DMS 273 (cell line): Measurements from ENCODE around the gene MAGEF1.

ENCODE experiments used
- DNase-seq: peaks from one replicate; lab custom pipeline; 2025; ENCODE audit not compliant: unreplicated experiment; lab: John Stamatoyannopoulos, UW

The MAGEF1 gene

DNA sequence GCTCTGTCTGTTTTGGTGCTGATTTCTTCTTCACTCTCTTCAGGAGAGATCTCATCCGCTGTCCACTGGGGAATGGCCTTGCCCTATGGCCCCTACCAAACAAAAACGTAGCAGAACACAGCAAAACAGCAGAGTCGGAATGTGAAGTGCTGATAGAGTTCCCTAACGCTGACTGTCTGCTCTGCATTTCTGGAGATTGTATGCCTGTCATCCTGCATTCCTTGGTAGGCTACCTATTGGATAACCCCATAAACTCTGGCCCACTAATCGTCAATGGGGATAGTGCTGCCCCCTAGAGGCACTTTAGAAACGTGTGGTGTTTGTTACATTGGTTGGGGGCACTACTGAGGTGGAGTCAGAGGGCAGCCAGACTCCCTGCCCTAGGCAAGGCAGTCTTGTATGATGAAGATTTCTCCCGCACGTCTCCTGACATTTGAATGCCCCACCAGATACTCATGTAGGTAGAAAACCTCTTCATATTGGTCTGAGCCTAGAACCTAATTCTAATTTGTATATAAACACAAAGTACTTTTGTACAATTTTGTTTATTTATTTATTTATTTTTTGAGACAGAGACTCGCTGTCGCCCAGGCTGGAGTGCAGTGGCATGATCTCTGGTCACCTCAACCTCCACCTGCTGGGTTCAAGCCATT, 15.6 kb upstream of the MAGEF1 start:
- DNase-seq, result peak; percentile 91

- DNase-seq, result no peak
These were observed 14.6 kb upstream of the MAGEF1 start for GRCh38 chr3:184726497-184726896.

- no peak for DNase-seq
These were observed 13.4 kb upstream of the MAGEF1 start for GRCh38 chr3:184725176-184725719.

- DNase-seq, result no peak
These were observed 12.8 kb upstream of the MAGEF1 start for GRCh38 chr3:184724699-184725098.

GRCh38 chr3:184719709-184720108, 7.8 kb upstream of the MAGEF1 start:
- no peak for DNase-seq

DNA sequence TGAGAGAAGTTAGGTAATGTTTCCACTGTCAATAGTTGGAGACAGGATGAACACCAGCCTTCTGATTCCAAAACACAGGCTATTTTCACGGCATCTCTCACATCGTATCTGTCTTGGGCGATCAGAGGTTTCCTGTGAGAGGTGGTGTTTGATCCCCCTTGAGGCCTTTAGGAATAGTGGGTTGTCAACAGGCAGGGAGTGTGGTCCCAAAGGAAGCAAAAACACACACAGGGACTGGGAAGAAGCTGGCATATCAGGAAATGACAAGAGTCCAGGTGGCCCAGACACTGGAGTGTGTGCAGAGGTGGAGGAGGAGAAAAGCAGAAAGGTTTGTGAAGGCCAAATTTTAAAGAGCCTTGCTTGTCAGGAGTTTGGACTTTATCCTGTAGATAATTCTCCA, 6.6 kb upstream of the MAGEF1 start:
- DNase-seq, result no peak

DNA sequence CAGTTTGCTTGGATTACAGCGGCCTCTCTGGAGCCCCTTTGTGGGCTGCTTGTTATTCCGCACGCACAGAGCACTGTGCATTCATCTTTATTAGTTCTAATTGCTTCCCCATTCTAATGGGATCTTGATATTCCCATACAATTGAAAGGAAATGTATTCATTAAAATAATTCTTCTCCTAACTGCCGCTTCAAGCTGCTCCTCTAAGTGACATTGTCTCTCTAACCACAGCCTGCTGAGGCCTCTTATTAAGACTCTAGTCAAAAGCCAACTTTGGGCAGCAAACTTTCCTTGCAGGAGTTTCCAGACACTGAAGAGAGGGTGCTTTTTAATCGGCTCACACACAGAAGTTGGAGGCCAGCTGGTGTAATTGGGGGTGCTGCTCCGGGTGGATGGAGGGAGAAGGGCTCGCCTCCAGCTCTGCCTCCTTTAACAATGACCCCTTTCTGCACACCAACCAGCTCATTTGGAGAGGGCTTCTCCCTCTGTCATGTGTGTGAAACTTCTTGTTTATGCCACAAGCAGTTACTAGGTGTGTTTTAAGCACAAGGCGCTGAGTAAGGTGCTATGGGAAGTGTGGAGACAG, 5.6 kb upstream of the MAGEF1 start:
- peak; percentile 29 for DNase-seq

DNA sequence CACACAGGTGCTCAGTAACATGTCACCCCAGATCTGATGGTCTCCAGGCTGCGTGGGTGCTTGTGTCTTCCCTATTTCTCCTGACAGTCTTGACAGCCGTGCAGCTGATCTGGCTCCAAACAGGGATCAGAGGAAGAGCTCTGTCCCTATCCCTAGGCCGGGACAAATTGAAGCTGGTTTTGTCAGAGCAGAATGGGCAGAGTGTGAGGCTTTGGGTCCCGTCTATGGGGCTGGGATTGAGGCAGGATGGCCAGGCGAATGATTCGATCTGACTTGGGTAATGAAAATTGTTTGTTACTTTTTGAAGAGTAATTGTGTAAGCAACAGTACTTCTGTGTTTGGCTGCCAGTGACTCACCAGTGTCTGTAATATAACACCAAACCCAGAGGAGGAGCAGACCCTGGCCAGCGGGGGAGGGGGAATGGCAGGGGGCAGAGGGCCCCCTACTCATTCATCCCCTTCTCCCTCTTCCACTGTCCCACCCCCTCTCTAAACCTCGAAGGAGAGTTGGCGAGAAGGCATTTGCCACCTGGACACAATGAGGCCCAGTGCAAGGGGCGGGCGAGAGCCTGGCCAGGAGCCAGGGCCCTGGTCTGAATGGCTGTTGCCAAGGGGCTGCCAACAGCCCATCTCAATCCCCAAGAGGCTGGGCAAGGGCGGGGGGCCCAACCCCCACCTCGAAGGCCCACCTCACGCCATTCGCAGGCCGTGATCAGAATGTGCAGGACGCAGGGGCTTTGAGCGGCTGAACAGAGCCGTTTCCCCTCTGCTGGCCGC, 4.9 kb upstream of the MAGEF1 start:
- peak; percentile 76 for DNase-seq

GRCh38 chr3:184715943-184716621, 4.2 kb upstream of the MAGEF1 start:
- no peak for DNase-seq

- DNase-seq, result no peak
These were observed 1.7 kb upstream of the MAGEF1 start for GRCh38 chr3:184713521-184713920.

DNA sequence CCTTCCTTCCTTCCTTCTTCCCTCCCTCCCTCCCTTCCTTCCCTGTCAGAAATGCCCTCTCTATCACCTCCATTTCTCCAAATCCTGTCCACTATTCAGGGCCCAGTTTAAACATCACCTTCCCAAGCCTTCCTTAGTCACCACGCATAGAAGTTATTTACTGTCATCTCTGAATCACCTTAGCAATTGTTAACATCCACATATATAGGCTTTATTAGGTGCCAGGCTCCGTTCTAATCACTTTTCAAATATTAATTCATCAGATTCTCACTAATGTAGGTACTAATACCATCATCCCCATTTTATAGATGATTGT, 1.1 kb upstream of the MAGEF1 start:
- no peak for DNase-seq

DNA sequence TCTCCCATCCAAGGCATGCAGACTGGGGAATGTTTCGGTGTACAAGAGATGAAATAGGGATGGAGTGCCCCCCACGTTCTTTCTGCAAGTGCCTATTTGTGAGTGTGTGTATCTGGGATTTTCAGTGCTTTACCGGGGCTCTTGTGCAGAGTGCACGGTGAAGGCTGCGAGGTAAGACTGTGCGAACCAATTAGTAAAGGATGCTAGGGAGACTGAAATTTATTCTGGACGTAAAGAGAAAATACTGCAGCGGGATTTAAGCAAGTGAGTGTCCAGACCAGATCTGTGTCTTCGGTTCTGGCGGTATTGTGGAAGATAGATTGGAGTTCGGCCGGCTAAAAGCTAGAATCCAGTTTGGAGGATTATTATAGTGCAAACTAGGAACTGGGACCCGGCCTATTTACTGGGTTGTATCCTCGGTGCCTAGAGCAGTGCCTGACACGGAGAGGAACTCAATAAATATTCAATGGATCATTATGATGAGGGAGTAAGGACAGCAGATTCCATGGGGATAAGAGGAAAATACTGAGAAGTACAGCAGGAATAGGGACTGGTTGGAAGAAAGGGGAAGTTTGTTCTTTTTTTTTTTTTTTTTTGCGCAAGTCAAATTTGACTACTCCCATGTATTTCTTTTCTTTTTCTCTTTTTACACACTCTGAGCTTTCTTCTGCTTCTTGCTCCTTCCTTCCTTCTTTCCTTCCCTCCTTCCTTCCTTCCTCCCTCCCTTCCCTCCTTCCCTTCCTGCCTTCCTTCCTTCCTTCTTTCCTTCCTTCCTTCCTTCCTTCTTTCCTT, 580 bp upstream of the MAGEF1 start:
- DNase-seq, result no peak

DNA sequence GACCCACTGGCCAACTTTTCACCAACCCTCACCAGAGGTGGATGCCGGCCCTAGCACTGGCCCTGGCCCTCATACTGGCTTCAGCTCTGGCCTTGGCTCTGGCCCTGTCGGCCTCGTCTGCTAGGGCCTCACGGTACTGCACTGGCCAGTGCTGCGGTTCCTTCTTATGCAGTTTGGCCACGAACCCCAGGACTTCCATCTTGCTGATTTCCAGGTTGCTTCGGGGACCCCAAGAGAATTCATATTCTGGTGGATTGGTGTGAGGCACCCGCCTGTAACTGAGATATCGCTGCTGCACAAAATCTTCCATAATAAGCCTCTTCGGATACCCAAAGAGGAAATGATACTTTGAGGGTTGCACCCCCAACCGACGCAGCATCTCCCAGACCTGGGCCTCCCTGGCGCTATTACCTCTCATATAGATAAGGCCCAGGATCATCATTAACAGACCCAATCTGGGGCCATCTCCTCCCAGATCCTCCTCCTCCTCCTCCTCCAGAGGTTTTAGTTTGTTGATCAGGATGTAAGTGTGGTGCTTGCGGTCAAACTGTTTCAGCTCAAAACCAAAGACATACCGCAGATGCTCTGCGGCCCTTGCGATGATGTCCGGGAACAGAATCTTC, 883 bp downstream of the MAGEF1 start:
- peak; percentile 66 for DNase-seq

GRCh38 chr3:184703657-184704056, 8.2 kb downstream of the MAGEF1 start:
- DNase-seq, result no peak

GRCh38 chr3:184700759-184701158, 11.1 kb downstream of the MAGEF1 start:
- no peak for DNase-seq

DNA sequence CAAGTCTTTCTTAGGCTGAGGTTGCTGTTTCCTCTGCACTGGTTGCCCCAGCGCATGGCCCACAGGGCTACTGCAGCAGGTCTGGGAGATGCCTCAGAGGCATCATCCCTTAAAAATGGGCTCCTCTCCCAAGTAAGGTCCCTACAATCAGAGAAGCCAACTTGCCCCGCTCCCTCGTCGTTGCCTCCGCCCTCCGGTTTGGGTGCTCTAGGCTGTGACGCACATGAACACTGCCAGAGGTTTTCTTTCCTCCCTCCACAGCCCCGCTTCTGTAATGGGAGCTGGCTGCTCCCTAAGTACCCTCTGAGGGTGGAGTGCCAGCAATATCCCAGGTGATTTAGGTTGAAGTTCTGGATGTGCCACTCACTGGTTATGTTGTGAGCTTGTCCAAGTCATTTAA, 14.0 kb downstream of the MAGEF1 start:
- no peak for DNase-seq

- no peak for DNase-seq
These were observed 15.2 kb downstream of the MAGEF1 start for GRCh38 chr3:184696697-184697096.

DNA sequence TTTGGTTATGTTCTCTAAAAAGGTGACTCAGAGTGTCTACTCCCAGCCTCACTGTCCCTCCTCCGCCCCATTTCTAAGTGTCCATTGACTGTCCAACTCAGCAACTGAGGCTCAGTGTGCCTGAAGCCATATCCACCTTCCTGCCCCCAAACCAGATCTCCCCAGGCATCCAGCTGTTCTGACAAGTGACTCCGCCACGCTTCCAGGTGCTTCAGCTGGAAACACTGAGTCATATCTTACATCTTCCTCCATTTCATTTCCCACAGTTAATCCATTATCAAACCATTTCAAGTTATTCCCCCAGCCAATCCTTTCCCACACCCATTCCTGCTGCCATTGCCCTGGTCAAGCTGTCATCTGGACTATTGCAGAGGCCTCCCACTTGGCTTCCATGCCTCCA, 17.1 kb downstream of the MAGEF1 start:
- no peak for DNase-seq

GRCh38 chr3:184694133-184694665, 17.7 kb downstream of the MAGEF1 start:
- DNase-seq, result no peak
